ENCODE results near the gene EEF1AKMT3. TPM values are rescaled to one million over a fixed set of nuclear protein-coding genes. Genes with fewer than 3 reads are reported as not detected.

EEF1AKMT3 gene
- total and polyA plus RNA-seq, 12 donors: 1.1 to 2.6 (median 1.5) TPM

GRCh38 chr12:57756406-57757341 lies 15.7 kb upstream of the EEF1AKMT3 start:
- peak; percentile 9 to 69 (median 46) for TF ChIP-seq CTCF (IDR thresholded peaks at IDR 0.05)
- H3K27ac ChIP-seq: peak overlapping the region in 3 of 10 donors; percentile 53 to 74 (median 70)
- DNase-seq: peak in 1 of 2 donors; percentile 47
- no peaks in the 10 kb centered on the region for H3K27me3 ChIP-seq
- ATAC-seq: no peak
- 58 to 69% methylated on average over 22 of the region's 22 CpGs for WGBS, 2 donors
- peak overlapping the region in 6 of 10 donors; percentile 67 to 80 (median 70) for H3K4me3 ChIP-seq
- intact Hi-C loops (cut with DNase I): no loop called here
- H3K36me3 ChIP-seq: peaks cover 0 to 23% (median 8%) of the 10 kb centered on the region in 9 donors
- peaks cover 6 to 39% (median 24%) of the 10 kb centered on the region in 9 donors for H3K4me1 ChIP-seq
- no peaks in the 10 kb centered on the region for H3K9me3 ChIP-seq

GRCh38 chr12:57757771-57758170 lies 14.6 kb upstream of the EEF1AKMT3 start:
- ATAC-seq (no peak), DNase-seq (no peak)
- Histone ChIP-seq H3K27ac (no peak overlapping the region), H3K27me3 (peaks cover 0 to 7% (median 5%) of the 10 kb centered on the region in 7 donors), H3K9me3 (no peaks in the 10 kb centered on the region), H3K4me3 (no peak overlapping the region), H3K36me3 (peaks cover 0 to 23% (median 8%) of the 10 kb centered on the region in 9 donors), H3K4me1 (peaks cover 5 to 34% (median 21%) of the 10 kb centered on the region in 9 donors)
- TF ChIP-seq CTCF (IDR thresholded peaks at IDR 0.05): no peak
- intact Hi-C loops (cut with DNase I): no loop called here
- WGBS, 2 donors: 93 to 95% methylated on average over 4 of the region's 4 CpGs

- peaks cover 4 to 26% (median 17%) of the 10 kb centered on the region in 9 donors for H3K4me1 ChIP-seq
- intact Hi-C loops (cut with DNase I): no loop called here
- H3K27ac ChIP-seq: no peak overlapping the region
- H3K9me3 ChIP-seq: no peaks in the 10 kb centered on the region
- ATAC-seq (no peak), DNase-seq (no peak)
- TF ChIP-seq CTCF (IDR thresholded peaks at IDR 0.05): no peak
- 93 to 94% methylated on average over 25 of the region's 25 CpGs for WGBS, 2 donors
- no peak overlapping the region for H3K4me3 ChIP-seq
- peaks cover 0 to 17% (median 15%) of the 10 kb centered on the region in 7 donors for H3K27me3 ChIP-seq
- peaks cover 0 to 23% (median 8%) of the 10 kb centered on the region in 9 donors for H3K36me3 ChIP-seq
Measured at GRCh38 chr12:57758552-57759359, 13.7 kb upstream of the EEF1AKMT3 start.

GRCh38 chr12:57759360-57759980 lies 12.9 kb upstream of the EEF1AKMT3 start:
- no peak for ATAC-seq
- no peaks in the 10 kb centered on the region for H3K9me3 ChIP-seq
- H3K4me3 ChIP-seq: no peak overlapping the region
- H3K27me3 ChIP-seq: peaks cover 4 to 24% (median 22%) of the 10 kb centered on the region in 7 donors
- peak in 6 of 9 donors; percentile 25 to 48 (median 38) for TF ChIP-seq CTCF (IDR thresholded peaks at IDR 0.05)
- intact Hi-C loops (cut with DNase I): no loop called here
- no peak overlapping the region for H3K27ac ChIP-seq
- DNase-seq: no peak
- H3K36me3 ChIP-seq: peaks cover 0 to 23% (median 8%) of the 10 kb centered on the region in 9 donors
- peaks cover 4 to 23% (median 14%) of the 10 kb centered on the region in 9 donors for H3K4me1 ChIP-seq
- WGBS, 2 donors: 43 to 46% methylated on average over 3 of the region's 3 CpGs
